ENCODE results near the gene NLRP1.

NLRP1 gene

DNA sequence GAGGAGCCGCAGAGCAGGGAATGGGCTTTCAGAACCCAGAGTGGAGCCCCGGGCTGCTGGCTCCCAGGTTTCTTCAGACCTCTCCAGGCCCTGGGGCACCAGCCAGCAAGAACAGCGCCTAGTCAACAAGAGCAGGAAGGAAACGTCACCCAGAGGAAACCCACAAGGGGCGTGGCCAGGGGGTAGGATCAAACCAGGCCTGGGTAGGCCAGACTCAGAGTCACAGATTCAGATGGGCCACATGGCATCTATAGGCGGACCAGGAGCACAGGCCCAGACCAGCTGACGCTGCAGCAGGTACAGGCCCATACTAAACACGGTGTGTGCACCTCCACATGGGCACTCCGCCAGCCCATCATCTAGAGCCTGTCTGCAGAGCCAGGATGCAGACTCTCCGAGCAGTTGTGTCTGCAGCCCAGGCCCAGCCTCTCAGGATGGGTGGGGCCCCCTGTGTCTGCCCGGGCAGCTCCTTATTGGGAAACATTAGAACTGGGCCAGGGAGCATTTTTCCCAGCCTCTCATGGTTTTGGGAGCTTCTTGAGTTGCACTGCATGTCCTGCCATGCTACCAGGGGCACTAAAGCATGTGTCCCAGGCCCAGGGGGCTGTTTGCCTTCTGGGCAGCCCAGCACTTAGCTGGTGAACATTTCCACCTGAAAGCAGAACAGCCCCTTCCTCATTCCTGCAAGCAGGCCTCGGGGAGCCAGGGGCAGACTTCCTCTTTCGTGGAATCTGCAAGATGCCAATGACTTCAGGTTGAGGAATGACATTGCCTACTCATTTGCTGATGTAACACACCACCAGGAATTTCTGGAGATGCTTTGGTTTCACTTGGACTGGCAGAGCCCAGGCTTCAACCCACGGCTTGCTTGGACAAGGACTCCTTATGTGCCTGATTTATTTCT lies at the start of gene NLRP1:
Gene NLRP1, minus strand, starts transcription at position 127 of the 904 bp plus-strand sequence. CDS start 552 bp downstream, outside the sequence.
- FAIRE-seq = no peak

DNA sequence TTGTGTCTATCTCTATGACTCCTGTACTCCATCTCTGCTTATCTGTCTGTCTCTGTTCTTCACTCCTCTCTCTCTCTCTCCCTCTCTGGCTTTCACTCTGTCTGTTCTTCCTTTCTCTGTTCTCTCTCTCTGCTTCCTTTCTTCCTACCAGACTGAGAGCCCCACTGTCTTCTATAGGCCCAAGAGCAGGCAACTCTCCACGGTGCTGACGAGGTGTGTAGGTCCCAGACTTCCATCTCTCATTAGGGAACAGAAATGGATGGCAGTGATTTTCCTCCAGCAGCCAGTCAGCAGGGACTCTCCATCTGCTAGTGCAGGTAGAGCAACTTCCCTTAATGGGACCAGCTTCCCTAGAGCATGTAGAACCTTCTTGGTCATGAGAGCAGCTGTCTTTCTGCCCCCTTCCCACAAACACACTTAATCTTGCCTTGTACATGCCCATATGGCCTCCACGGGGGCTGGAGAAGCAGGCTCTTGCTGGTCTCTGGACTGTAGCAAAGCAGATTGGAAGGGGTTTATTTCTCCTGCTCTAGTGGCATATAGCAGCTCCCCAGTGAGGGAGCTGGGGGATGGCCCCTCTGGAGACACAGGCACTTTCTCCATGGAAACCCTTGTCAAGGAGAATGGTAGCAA lies 47.8 kb upstream of the NLRP1 start:
- FAIRE-seq = no peak

DNA sequence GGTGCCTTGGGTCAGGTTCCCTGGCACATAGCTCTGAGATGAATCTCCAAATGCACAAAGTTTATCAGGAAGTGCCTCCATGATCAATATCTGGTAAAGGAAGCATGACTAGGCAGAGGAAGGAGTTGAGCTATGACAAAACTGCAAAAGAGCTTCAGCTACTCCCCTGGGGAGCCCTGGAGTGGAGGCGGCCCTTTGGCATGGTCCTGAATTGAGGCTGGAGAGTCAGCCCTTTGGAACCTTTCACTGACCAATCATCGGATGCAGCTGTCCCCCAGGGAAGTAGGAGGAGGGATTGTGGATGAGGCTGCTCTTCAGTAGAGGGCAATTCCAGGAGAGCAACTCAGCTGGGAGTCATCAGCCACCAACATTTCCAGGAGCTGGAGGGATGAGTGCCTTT lies 46.1 kb upstream of the NLRP1 start:
- no peak for FAIRE-seq

DNA sequence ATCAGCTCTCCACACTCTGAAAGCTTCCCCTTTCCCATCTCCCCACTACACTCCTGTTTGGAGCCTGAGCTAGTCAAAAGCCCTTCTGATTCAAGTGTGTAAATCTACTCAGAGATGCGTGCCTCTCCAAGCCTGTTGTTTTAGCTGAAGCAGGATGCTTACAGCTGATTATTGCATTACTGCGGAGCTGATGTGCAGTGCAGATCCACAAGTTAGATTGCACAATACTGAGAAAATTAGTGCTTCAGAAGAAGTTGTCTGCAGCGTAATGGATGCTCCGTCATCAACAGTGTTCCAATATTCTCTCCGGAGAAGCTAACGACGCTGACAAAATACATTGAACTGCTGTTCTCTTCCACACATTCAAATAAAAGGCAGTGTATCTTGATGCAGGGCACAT lies 44.8 kb upstream of the NLRP1 start:
- no peak for FAIRE-seq

DNA sequence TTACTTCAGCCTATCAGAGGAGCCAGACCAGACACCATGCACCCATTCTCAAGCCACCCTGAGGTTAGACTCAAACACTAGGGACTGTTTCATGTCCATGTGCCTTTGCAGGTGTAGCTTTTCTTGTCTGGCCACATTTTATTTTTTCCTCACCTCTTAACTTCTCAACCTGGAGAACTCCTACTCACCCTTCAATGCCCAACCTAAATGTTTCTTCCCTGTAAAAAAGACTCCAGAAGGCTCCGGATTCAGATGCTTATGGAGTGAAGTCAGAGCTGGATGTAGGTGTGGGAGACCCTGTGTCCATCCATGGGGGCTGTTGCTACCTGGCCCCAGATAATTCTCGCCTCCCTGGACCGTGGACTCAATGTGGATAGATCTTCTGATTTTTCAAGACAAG lies 44.0 kb upstream of the NLRP1 start:
- FAIRE-seq = no peak

DNA sequence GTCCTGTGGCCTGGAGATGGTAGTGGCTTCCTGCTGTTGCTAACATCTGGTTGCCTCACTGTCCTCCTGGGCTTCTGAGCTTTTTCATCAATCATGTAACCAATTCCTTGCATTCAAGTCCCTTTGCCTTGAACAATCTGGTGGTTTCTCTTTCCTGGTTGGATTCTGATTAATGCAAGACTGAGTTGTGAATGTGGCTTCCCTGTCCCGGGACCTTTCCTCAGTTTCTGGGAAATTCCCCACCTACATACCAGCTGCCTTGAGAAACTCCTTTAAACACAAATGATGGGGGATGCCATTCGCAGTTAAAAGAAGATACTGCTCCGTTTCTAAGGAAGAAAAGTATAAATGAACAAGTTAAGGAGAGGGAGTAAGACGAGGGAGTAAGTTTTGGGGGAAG lies 39.9 kb upstream of the NLRP1 start:
- FAIRE-seq = no peak

DNA sequence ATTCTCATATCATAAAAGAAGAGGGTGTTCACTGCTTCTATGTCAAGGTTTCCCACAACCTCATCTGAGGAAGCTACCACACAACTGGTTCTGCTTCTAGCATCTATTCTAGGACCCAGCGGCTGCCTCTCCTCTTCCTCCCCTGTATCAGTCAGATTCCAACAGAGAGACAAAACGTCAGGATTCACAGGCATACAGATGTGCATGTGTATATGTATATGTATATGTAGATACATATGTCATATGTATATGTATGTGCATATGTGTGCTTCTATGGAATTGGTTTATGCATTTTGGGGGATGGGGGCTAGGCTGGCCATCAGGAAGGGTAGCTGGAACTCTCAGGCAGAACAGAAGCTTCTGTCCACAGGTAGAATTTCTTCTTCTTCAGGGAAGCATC lies 37.4 kb upstream of the NLRP1 start:
- FAIRE-seq = no peak

DNA sequence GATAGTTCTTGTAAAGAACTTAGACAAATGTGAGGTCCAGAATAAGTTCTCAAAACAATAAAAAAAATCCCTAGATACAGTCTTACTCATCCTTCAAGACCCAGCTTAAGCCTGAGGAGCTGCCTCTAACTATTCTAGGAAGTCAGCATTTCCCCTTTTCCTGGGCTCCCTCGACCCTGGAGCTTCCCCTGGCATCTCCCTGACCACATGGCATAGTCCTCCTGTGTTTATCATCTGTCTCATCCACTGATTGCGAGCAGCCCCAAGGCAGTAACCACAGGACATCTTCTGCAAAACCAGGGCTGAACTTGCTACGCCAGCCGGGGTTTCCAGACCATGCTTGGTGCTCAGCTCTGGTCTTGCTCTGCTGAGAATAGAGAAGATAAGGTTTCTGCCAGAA lies 36.7 kb upstream of the NLRP1 start:
- no peak for FAIRE-seq

DNA sequence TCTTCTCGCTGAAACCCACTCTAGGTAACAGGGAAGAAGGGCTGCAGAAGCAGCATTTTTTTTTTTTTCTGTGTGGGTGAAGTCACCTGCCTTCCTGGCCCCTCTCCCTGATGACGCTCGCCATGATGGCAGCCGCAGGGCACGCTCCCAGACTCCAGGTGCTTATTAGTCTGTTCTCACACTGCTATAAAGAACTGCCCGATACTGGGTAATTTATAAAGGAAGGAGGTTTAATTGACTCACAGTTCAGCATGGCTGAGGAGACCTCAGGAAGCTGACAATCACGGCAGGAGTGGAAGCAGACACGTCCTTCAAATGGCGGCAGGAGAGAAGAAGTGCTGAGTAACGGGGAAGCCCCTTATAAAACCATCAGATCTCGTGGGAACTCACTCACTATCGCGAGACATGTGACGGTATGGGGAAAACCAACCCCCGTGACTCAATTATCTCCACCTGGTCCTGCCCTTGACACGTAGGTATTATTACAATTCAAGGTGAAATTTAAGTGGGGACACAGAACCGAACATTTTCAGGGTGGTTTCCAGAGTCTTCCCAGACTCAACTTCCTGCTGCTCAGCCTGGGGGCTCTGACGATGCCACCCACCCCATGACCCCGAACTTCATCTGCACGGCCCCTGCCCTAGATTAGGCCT lies 34.9 kb upstream of the NLRP1 start:
- FAIRE-seq = no peak

DNA sequence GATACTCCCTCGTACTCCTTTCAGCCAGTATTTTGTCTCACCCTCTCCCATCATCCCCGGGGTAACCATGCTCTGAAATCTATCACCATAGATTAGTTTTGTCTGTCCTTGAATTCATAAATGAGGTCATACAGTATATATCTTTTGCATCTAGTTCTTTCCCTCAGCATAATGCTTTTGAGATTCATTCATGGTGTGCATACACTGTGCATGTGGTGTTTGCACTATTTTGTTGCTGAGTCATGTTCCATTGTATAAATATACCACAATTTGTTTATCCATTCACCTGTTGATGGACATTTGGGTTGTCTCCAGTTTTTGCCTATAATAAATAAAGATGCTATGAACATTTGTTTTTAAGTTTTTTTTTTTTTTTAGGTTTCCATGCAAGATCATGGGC lies 34.2 kb upstream of the NLRP1 start:
- no peak for FAIRE-seq

DNA sequence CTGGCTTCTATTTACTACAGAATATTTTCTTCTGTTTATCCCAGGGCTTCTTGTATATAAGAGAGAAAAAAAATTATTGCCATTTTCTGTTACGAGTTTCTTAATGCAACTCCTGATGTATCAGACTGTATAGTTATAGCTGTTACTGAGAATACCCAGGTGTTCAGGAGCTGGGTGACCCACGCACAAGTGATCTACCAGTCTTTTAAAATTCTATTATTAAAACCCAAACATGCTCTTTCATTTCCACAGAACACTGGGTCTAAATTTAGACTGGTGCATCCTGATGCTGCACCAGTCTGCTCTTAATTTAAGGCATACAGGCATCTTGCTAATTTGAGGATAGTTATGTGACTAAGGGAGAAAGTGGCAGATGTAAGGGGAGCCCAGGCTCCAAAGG lies 31.2 kb upstream of the NLRP1 start:
- FAIRE-seq = no peak

DNA sequence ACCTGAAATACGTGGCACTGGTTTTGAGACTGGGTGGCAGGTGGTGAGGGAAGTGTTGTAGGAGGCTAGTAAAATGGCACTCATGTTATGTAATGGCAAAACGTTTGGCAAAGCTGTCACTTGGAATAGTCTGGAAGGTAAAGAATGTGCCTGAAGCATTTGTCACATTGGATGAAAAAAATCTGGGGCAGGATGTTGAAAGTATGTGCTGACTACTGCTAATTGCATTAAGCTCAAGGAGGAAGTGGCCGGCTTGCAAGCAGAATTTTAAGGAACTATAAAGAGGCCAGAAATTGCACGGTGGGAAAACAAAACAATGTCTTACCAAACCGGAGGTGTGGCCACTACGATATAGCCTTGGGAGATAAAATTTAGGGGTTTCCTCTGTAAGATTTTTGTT lies 26.6 kb upstream of the NLRP1 start:
- no peak for FAIRE-seq

DNA sequence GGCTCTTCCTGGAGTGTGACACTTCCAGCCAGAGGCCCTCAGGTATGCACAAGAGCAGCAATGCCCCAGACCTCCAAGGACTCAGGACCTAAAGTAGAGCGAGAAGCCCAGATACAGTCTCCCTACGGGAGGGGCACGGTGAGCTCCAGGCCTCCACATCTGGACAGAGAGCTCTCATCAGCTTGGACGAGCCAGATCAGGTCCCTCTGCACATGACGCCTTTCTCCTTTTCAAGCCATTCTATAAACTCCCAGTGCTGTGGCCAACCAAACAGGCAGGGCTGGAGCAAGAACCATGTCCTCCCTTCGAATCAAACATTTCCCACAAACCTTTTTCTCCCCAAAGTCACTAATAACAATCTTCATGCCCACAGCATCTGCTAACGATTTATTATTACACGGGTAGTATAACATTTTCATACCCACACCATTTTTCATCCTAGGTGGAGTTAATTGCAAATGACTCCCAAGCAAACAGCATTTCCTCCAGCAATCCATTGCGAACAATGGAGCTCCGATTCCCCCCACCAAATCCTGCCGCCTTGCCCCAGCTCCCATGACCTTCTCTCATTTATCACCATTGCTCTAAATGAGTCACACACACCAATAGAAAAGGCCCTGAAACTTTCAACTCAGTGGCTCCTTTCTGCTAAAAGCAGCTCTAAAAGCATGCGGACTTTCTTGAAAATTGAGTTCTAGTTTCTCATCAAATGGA lies 24.2 kb upstream of the NLRP1 start:
- no peak for FAIRE-seq

DNA sequence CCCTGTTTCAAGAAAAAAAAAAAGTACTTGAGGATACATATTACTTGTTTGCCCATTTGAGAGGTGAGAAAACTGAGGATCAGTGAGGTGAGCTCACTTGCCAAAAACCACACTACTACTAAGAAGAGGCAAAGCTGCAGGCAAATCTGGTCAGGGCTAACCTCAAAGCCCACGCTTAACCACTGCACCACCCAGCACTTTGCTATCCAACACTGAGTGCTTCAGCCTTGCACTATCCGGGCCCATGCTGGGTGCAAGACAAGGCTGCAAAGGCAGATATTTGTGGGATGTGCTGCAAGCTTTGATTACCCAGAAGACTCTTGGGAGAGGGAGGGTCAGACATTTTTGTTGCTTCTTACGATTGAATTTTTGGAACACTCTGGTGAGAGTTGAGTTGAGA lies 23.6 kb upstream of the NLRP1 start:
- FAIRE-seq = no peak

DNA sequence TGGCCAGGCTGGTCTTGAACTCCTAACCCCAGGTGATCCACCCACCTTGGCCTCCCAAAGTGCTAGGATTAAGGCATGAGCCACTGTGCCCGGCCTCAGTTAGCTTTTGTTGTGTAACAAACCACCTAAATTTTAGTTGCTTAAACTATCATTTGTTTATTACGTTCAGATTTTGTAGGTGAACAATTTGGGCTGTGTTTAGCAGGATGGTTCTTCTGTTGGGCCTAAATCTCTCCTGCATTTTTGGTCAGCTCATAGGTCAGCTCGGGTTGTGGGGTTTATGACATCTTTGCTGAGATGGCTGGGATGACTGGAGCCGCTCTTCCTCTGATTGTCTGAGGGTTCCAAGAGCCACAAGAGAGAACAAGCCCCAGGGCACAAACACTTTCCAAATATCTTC lies 21.1 kb upstream of the NLRP1 start:
- no peak for FAIRE-seq

DNA sequence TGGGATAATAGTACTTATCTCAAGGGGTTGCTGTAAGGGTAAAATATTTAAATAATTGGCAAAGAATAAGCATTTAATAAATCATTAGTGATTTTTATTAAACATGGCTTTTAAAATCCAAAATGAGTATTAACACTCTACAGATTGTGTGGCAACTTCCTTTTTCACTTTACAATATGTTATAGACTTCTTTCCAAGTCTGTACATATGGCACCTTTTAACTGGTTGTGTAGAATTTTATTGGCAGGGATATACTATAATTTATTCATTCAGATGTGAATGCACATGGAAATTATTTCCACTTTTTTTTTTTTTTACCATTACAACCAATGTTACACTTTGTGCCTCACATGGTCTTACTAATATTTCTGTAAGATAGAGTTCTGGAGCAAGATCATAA lies 15.7 kb upstream of the NLRP1 start:
- no peak for FAIRE-seq

DNA sequence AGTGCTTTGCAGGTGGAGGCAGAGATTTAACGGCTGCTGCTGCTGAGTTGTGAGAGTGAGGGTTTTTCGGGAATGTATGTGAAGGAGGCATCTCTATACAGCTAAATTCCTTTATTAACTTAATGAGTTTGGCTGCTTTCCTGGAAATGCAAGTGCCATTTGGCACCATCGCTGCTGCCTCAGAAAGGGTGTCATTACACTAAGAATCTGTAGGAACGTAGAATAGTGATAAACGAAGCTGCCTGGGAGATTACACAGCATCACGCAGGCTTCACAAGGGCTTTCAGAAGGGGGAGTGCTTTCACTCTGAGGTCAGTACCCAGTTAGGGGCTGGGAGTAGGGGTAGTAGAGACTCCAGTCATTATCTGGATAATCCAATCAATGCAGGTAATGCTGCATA lies 14.1 kb upstream of the NLRP1 start:
- FAIRE-seq = no peak

DNA sequence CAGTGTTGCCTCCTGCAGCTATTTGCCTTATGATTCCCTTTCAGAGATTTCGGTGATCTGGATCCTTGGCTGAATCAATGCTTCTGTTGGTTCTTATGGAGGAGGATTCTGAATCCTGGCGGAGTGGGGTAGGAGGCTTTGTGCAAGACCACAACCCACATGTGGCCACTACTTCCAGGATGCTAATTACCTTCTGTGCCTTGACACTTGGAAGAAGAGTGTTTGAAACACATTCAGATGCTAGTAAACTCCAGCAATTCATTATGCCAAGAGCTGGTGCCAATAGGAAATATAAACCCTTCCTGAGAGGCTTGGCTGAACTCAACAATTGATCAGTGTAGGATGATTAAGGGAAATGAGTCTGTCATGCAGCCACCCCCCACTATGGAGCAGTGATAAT lies 12.1 kb upstream of the NLRP1 start:
- no peak for FAIRE-seq

DNA sequence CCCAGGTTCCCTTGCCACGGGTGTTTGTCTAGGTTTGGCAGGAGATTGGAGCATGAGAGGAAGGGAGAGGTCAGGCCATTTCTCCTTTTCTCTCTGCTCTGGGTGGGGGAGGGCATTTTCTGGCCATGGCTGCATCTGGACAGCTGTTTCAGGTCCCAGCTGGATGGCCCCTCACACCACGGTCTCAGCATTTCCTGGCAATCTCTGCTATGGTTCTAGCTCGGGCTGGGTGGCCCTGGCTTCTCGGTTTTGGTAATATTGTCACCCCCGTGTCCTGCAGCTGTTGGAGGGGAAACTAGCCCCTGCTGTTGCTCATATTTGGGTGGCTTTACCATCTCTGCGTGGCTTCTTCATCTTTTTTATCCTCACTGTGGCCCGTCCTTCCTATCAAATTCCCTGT lies 11.5 kb upstream of the NLRP1 start:
- no peak for FAIRE-seq

DNA sequence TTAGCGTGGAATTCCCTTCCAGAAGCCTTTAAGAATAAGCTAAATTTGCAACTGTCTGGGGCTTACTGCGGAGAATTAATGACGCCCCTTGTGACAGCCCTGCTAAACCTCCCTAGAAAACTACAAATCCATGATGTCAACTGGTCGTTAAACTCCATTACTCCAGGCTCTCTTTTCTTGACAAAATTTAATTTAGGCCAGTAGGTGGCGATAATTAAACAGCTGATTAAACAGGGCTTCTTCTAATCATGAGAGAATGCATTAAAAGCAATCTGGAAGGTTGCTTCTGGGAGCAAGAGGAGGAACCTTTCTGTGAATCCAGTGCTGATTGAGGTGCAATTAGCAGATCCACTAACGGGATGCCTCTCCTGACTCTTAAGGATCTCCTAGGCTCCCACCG lies 8.1 kb upstream of the NLRP1 start:
- FAIRE-seq = peak; percentile 92

DNA sequence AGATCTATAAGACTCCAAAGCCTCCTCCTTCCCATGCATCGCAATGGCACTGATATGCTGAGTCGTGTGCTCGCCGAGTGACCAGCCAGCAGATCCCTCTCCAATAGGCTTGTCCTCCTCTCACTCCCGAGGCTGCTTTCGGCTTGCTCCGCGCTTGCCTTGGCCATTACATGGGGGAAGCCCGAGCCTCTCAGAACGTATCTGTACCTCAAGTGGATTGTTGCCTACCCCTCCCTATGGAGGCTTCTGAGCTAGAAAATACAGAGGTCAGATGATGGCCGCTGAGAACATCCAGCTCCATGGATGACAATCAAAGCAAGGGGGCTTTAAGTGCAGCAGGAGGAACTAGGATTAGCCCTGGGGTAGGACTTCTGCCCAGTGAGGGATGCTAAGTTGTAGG lies 7.7 kb upstream of the NLRP1 start:
- no peak for FAIRE-seq

DNA sequence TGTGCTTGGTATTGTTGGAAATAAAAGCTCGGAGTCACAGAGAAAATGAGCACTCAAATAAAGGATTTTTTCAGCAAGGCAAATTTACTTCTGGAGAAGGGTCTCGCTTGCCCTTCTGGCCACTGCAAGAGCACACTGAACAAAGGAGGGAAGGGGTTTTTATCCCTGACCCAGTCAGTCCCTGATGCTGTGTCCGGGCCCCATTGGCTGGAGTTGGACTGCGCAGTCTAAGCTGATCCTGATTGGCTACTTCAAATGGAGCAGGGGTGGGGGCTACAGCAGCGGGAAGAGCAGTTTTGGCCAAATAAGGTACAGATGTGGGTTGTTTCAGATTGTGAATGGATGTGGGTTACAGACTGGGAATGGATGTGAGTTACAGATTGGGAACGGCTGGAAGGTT lies 4.3 kb upstream of the NLRP1 start:
- FAIRE-seq = no peak

DNA sequence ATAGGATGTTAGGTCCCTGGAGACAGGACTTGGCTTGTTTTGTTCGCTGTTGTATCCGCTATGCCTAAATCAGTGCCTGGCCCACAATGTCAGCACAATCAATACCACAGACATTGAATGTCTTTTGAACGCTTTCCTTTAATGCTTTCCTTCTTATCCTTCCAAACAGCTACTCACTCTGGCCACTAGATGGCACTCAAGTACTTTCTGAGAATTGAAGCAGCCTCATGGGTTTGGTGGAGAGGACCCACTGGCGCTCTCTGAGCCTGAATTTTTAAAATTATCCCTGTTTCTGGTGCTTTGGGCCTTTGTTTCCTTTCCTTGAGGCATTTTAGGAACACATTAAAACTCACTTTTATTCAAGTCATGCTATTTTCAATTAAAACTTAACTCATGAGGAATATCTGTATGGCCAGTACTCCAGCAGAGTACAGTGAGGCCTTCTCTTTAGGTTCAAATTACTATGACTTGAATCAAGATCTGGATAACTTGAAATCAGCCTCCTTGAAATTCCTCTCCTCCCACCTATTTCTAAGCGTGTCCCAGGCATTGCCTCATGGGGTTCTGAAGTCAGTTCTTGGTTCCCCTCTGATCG lies 3.2 kb upstream of the NLRP1 start:
- peak; percentile 89 for FAIRE-seq
